Right lobe of liver (tissue), 6 donors: Measurements from ENCODE around the gene ANKRD11. TPM values are rescaled to one million over a fixed set of nuclear protein-coding genes. Genes with fewer than 3 reads are reported as not detected.
A peak's percentile ranks its signal among the peaks of the same experiment; 100 is the strongest.

Source experiments
- ATAC-seq, 4 donors: fragments of 200-7000 bp; cut with Tn5 transposase; one replicate each; pipeline ENCODE4 v1.9.1; 2020; ENCODE audit warnings: mild to moderate bottlenecking in 4 of 4, moderate library complexity in 4 of 4
- DNase-seq, 3 donors: peaks; one replicate each; pipeline ENCODE4 v3.0.0-alpha.2; 2020
- H3K27ac ChIP-seq, 3 donors: fragments of 200-600 bp; one replicate each; pipeline ENCODE4 v1.8.0; 2022
- H3K27me3 ChIP-seq, 2 donors: fragments of 200-600 bp; one replicate each; pipeline ENCODE4 v1.8.0; 2022
- H3K36me3 ChIP-seq, 4 donors: fragments of 200-600 bp; sonication (generic) in 1 of 4; one replicate each; pipeline versions ENCODE4 v1.5.1 to v1.8.0; 2017 to 2022; ENCODE audit warnings: control low read depth in 1 of 4
- H3K4me1 ChIP-seq, 4 donors: fragments of 200-600 bp; sonication (generic) in 1 of 4; one replicate each; pipeline versions ENCODE4 v1.5.1 to v1.8.0; 2017 to 2022; ENCODE audit warnings: control low read depth in 1 of 4
- H3K4me3 ChIP-seq, 3 donors: fragments of 200-600 bp; one replicate each; pipeline ENCODE4 v1.8.0; 2022
- H3K9me3 ChIP-seq, 4 donors: fragments of 200-600 bp; sonication (generic) in 1 of 4; one replicate each; pipeline versions ENCODE4 v1.5.1 to v1.8.0; 2017 to 2022; ENCODE audit warnings: control low read depth in 1 of 4
- POLR2A ChIP-seq: fragments of 450-650 bp; IDR thresholded peaks from one replicate; pipeline ENCODE4 v1.6.1; 2017; ENCODE audit warnings: antibody characterized with exemption, mild to moderate bottlenecking
- WGBS: methylation state at CpG from one replicate; pipeline ENCODE4 v1.1.6; 2018; ENCODE audit warnings: low coverage, low lambda C conversion rate; ENCODE audit not compliant: insufficient coverage; ENCODE audit errors: missing lambda C conversion rate; 5-methylcytosine and 5-hydroxymethylcytosine counted together
- intact Hi-C, 2 donors: fragments of 100-400 bp; cut with DNase I; formaldehyde crosslinking; loops; one replicate each; pipeline versions ENCODE4 v1.11.2 to v1.14.1; 2022
- total RNA-seq, 6 experiments: library from RNA; depleted of rRNA in 2 of 6; stranded (reverse); fragments of >200 nt in 2 of 6; fragmentation: NEBNext Ultra II Directional in 3 of 6; extraction: Animal tissue kit (Norgen Biotek cat#: 25700) in 3 of 6; gene quantifications; one replicate each; pipeline versions ENCODE4 v1.1.0 to v1.2.4, GENCODE V29; 2016 to 2023
- TF ChIP-seq, protein P1 (sequence below), 4 donors: fragments of 200-600 bp in 3 of 4; fragments of 450-650 bp in 1 of 4; IDR thresholded peaks; one replicate each; pipeline versions ENCODE4 v1.5.1 to v1.8.0; 2016 to 2022; ENCODE audit warnings: antibody characterized with exemption in 4 of 4, mild to moderate bottlenecking in 2 of 4
- donor health status: DM: no; HTN: yes; CAD: no.
- donor health status: DM: no; HTN: no; CAD: no.
- donor health status: DM: no; HTN: no; CAD: no.
- donor health status: DM: no; HTN: yes; CAD: no.
- donor health status: DM: no; HTN: yes; CAD: no.

ANKRD11 gene
- total RNA-seq, 6 experiments from 2014 or later = 26.2 to 65.8 (median 41.6) TPM

DNA sequence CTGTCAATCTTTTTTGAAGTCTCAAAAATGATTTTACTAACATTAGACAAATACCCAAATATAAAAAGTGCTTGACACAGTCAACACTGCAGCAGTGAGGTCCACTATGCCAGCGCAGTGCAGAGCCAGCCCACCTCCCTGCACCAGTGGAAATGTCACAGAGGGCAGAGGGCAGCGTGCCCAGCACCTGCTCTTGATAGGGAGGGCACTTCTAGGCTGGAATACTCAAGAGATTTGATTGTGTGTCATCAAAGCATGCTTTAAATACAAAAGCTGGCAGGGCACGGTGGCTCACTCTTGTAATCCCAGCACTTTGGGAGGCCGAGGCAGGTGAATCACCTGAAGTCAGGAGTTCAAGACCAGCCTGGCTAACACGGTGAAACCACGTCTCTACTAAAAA lies 136.0 kb downstream of the ANKRD11 start:
- no peaks in the 10 kb centered on the region for H3K36me3 ChIP-seq
- peak overlapping the region in 2 of 3 donors; percentile 3 to 43 for H3K27ac ChIP-seq
- H3K4me1 ChIP-seq = peaks cover 0 to 77% (median 29%) of the 10 kb centered on the region in 4 donors
- peak; percentile 34 to 70 (median 56) for ATAC-seq
- no peaks in the 10 kb centered on the region for H3K27me3 ChIP-seq
- peak in 2 of 3 donors; percentile 79 to 81 for DNase-seq
- 37% methylated on average over 2 of the region's 6 CpGs for WGBS
- no peaks in the 10 kb centered on the region for H3K9me3 ChIP-seq
- intact Hi-C loops = no loop called here
- no peak overlapping the region for H3K4me3 ChIP-seq
- TF ChIP-seq, protein P1, sequence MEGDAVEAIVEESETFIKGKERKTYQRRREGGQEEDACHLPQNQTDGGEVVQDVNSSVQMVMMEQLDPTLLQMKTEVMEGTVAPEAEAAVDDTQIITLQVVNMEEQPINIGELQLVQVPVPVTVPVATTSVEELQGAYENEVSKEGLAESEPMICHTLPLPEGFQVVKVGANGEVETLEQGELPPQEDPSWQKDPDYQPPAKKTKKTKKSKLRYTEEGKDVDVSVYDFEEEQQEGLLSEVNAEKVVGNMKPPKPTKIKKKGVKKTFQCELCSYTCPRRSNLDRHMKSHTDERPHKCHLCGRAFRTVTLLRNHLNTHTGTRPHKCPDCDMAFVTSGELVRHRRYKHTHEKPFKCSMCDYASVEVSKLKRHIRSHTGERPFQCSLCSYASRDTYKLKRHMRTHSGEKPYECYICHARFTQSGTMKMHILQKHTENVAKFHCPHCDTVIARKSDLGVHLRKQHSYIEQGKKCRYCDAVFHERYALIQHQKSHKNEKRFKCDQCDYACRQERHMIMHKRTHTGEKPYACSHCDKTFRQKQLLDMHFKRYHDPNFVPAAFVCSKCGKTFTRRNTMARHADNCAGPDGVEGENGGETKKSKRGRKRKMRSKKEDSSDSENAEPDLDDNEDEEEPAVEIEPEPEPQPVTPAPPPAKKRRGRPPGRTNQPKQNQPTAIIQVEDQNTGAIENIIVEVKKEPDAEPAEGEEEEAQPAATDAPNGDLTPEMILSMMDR (IDR thresholded peaks at IDR 0.05) = no peak
- no peak for TF ChIP-seq POLR2A

DNA sequence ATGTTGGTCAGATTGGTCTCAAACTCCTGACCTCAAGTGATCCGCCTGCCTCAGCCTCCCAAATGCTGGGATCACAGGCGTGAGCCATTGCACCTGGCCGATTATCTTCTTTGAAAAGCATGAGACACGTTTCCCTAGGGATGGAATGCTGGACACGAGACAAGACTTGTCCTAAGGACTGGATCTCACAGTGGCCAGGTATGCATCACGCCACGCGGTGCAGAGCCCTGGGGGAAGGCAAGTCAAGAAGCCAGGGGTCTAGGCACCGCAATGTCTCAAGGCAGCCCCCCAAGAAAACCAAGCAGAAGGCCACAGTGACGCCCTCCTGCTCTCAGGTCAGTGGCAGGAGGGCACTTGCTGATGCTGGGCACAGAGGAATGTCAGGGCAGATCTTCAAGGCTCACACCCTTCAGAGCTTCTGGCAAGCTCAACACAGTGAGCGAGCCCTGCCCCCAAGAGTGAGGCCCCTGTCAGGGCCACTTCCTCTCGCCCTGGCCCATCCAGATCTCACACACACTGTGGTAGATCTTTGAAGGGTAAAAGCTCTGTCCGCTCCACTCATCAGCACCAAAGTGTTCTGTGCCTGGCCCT lies 138.2 kb downstream of the ANKRD11 start:
- H3K27ac ChIP-seq = peak overlapping the region in 1 of 3 donors; percentile 68

DNA sequence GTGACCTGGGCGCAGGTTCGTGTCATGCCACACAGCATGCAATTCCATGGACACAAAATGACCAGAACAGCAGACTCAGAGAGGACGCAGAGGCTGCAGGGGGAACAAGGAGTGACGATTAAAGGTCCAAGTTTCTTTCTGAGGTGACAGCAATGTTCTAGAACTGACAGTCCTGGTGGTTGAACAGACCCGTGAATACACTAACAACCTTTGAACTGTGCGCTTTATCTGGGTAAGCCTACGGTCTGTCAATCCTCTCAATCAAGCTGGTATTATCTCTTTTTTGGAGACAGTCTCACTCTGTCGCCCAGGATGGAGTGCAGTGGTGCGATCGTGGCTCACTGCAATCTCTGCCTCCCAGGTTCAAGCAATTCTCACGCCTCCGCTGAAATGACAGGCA lies 138.7 kb downstream of the ANKRD11 start:
- Histone ChIP-seq H3K27me3 (no peaks in the 10 kb centered on the region), H3K4me3 (no peak overlapping the region), H3K9me3 (no peaks in the 10 kb centered on the region), H3K4me1 (peaks cover 0 to 57% (median 25%) of the 10 kb centered on the region in 4 donors), H3K27ac (peak overlapping the region in 2 of 3 donors; percentile 42 to 68), H3K36me3 (no peaks in the 10 kb centered on the region)
- TF ChIP-seq, protein P1 (IDR thresholded peaks at IDR 0.05) = no peak
- TF ChIP-seq POLR2A = no peak
- WGBS = 38% methylated on average over 8 of the region's 12 CpGs
- intact Hi-C loops = no loop called here
- ATAC-seq (peak; percentile 7 to 69 (median 44)), DNase-seq (no peak)

More for the DNA sequence above, 138.2 kb downstream of the ANKRD11 start:
- no peaks in the 10 kb centered on the region for H3K27me3 ChIP-seq
- intact Hi-C loops = no loop called here
- 80% methylated on average over 1 of the region's 13 CpGs for WGBS
- no peak for ATAC-seq
- H3K4me1 ChIP-seq = peaks cover 0 to 57% (median 24%) of the 10 kb centered on the region in 4 donors
- no peaks in the 10 kb centered on the region for H3K36me3 ChIP-seq
- no peak overlapping the region for H3K4me3 ChIP-seq
- no peaks in the 10 kb centered on the region for H3K9me3 ChIP-seq
- DNase-seq = peak in 1 of 3 donors; percentile 37
- TF ChIP-seq, protein P1 (IDR thresholded peaks at IDR 0.05) = no peak

DNA sequence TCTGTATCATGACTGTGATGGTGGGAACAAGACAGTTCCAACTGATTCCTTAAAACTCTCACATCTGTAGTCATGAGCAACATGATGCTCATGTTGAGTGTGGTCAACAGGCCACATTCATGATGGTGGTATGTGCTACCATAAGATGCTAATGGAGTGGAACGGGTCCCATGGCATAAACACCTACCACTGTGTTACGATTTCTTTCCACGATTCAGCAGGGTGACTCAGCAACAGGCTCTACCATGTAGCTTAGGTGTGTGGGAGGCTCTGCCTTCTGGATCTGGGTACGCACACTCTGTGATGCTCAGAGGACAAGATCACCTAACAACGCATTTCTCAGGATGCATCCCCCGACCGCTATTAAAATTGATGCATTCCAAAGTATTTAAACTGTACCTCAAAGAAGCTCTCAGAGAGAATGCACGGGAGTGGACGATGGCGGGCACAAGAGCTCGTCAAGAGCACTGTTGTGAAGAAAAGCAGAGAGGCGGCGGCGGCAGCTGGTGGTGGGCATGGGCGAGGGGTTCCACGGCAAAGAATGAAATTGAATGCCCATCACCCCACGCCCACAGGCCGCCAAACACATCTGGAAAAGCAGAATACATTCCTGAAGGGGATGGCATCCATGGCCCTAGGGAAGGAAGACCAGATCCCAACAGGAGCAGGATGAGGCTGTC lies 139.5 kb downstream of the ANKRD11 start:
- intact Hi-C loops = no loop called here
- TF ChIP-seq, protein P1 (IDR thresholded peaks at IDR 0.05) = no peak
- no peak for TF ChIP-seq POLR2A
- Histone ChIP-seq H3K27me3 (no peaks in the 10 kb centered on the region), H3K4me3 (no peak overlapping the region), H3K36me3 (no peaks in the 10 kb centered on the region), H3K9me3 (no peaks in the 10 kb centered on the region), H3K4me1 (peaks cover 0 to 65% (median 29%) of the 10 kb centered on the region in 4 donors), H3K27ac (peak overlapping the region in 1 of 3 donors; percentile 60)
- 93% methylated on average over 14 of the region's 18 CpGs for WGBS
- DNase-seq (no peak), ATAC-seq (no peak)
